ENCODE measurements around the gene CNNM4.

CNNM4 gene

GRCh38 chr2:96815326-96816126 lies 54.8 kb downstream of the CNNM4 start:
- DNase-seq, result peak; percentile 51

- peak; percentile 90 for DNase-seq
Observed at GRCh38 chr2:96816127-96816835, 55.6 kb downstream of the CNNM4 start, which contains the start of gene CNNM3. Gene CNNM3 (plus strand): TSS chr2:96816268. CDS start chr2:96816278, 10 bp downstream.

- no peak for DNase-seq
Observed at GRCh38 chr2:96816836-96817702, 56.4 kb downstream of the CNNM4 start.

GRCh38 chr2:96817882-96818281 lies 57.2 kb downstream of the CNNM4 start:
- no peak for DNase-seq

GRCh38 chr2:96819128-96819875 lies 58.6 kb downstream of the CNNM4 start:
- DNase-seq, result peak; percentile 81

GRCh38 chr2:96819876-96820511 lies 59.3 kb downstream of the CNNM4 start:
- DNase-seq, result no peak

- no peak for DNase-seq
Observed at GRCh38 chr2:96821113-96821675, 60.5 kb downstream of the CNNM4 start.

- no peak for DNase-seq
Observed at GRCh38 chr2:96822786-96823185, 62.1 kb downstream of the CNNM4 start.

- DNase-seq, result no peak
Observed at GRCh38 chr2:96823198-96823597, 62.5 kb downstream of the CNNM4 start.

- DNase-seq, result no peak
Observed at GRCh38 chr2:96824079-96824870, 63.6 kb downstream of the CNNM4 start.

- DNase-seq, result no peak
Observed at GRCh38 chr2:96825057-96825456, 64.4 kb downstream of the CNNM4 start.

GRCh38 chr2:96826546-96827278 lies 66.0 kb downstream of the CNNM4 start:
- no peak for DNase-seq

- no peak for DNase-seq
Observed at GRCh38 chr2:96828436-96828835, 67.7 kb downstream of the CNNM4 start.

GRCh38 chr2:96828874-96829273 lies 68.2 kb downstream of the CNNM4 start:
- DNase-seq, result no peak

GRCh38 chr2:96830044-96830562 lies 69.4 kb downstream of the CNNM4 start:
- DNase-seq, result no peak

GRCh38 chr2:96831679-96832078 lies 71.0 kb downstream of the CNNM4 start:
- no peak for DNase-seq

GRCh38 chr2:96832408-96832753 lies 71.7 kb downstream of the CNNM4 start:
- DNase-seq, result no peak

GRCh38 chr2:96832754-96833507 lies 72.2 kb downstream of the CNNM4 start:
- peak; percentile 99 for DNase-seq

GRCh38 chr2:96835830-96836229 lies 75.1 kb downstream of the CNNM4 start:
- no peak for DNase-seq

Data from NCI-H510A treated with DMSO at 0.1 percent for 48 hours (cell line).